HepG2 (cell line): Measurements from ENCODE around the gene DTWD2.

Experiments
- CHD2 ChIP-seq: IDR thresholded peaks from 2 replicates; pipeline ENCODE4 v1.6.1; 2011; ENCODE audit warnings: low read depth, low read length, improper control_type of control experiment
- CTCF ChIP-seq: sonication (generic); formaldehyde crosslinking; IDR thresholded peaks from 2 replicates; pipeline ENCODE4 v1.5.0; 2020; ENCODE audit warnings: mild to moderate bottlenecking, missing genetic modification reagents, moderate library complexity
- E2F5 ChIP-seq: sonication (generic); formaldehyde crosslinking; conservative IDR thresholded peaks from 2 replicates; pipeline ENCODE4 v1.4.0; 2020; ENCODE audit warnings: missing genetic modification reagents
- FOSL1 ChIP-seq: sonication (generic); formaldehyde crosslinking; IDR thresholded peaks from 2 replicates; pipeline ENCODE4 v1.9.0; 2021; ENCODE audit warnings: missing genetic modification reagents, borderline replicate concordance
- KMT2A ChIP-seq: sonication (generic); formaldehyde crosslinking; IDR thresholded peaks from 2 replicates; pipeline ENCODE4 v1.4.0; 2020; ENCODE audit warnings: missing genetic modification reagents
- NR2F2 ChIP-seq: IDR thresholded peaks from 2 replicates; pipeline ENCODE4 v1.6.1; 2012; ENCODE audit warnings: low read depth, inconsistent platforms, borderline replicate concordance
- POLR2A ChIP-seq, 2 experiments: IDR thresholded peaks; 2 replicates each; pipeline ENCODE4 v1.6.1; 2011; ENCODE audit warnings: low read depth in 2 of 2, low read length in 2 of 2, mild to moderate bottlenecking in 1 of 2, moderate library complexity in 1 of 2; ENCODE audit not compliant: insufficient read depth in 1 of 2
- PRDM4 ChIP-seq: sonication (generic); formaldehyde crosslinking; IDR thresholded peaks from 2 replicates; pipeline ENCODE4 v1.9.0; 2021; ENCODE audit warnings: missing genetic modification reagents, borderline replicate concordance
- SP1 ChIP-seq, 2 experiments: fragments of 450-650 bp in 1 of 2; sonication (generic) in 1 of 2; formaldehyde crosslinking in 1 of 2; IDR thresholded peaks; 2 replicates each; pipeline versions ENCODE4 v1.4.0 to v1.6.1; 2016 to 2020; ENCODE audit warnings: missing genetic modification reagents in 1 of 2
- TAF1 ChIP-seq: sonication (generic); formaldehyde crosslinking; IDR thresholded peaks from 2 replicates; pipeline ENCODE4 v1.4.0; 2020; ENCODE audit warnings: missing genetic modification reagents
- TCF12 ChIP-seq, 2 experiments: fragments of 450-650 bp in 1 of 2; sonication (generic) in 1 of 2; formaldehyde crosslinking in 1 of 2; IDR thresholded peaks; 2 replicates each; pipeline versions ENCODE4 v1.6.1 to v1.8.0; 2017 to 2022; ENCODE audit warnings: antibody characterized with exemption in 1 of 2, mild to moderate bottlenecking in 1 of 2, missing genetic modification reagents in 1 of 2, moderate library complexity in 1 of 2
- TFDP1 ChIP-seq: IDR thresholded peaks from 2 replicates; pipeline ENCODE4 v1.6.1; 2016; ENCODE audit warnings: missing compliant biosample characterization, missing genetic modification reagents, borderline replicate concordance
- ZNF33A ChIP-seq: sonication (generic); formaldehyde crosslinking; IDR thresholded peaks from 2 replicates; pipeline ENCODE4 v1.5.1; 2020; ENCODE audit warnings: missing genetic modification reagents, mild to moderate bottlenecking, moderate library complexity, borderline replicate concordance

- TF ChIP-seq POLR2A (IDR thresholded peaks at IDR 0.05; ENCODE audit: insufficient read depth in 1 of 2, low read depth in 2 of 2, low read length in 2 of 2) (no peak), E2F5 (CRISPR knock-in tag) (no peak), SP1 (IDR thresholded peaks at IDR 0.05) (no peak), SP1 (CRISPR knock-in tag; IDR thresholded peaks at IDR 0.05) (no peak), TAF1 (no peak), CHD2 (no peak), ZNF33A (no peak), TFDP1 (CRISPR knock-in tag) (no peak), KMT2A (CRISPR knock-in tag) (no peak), NR2F2 (no peak), FOSL1 (CRISPR knock-in tag) (no peak), CTCF (no peak), PRDM4 (CRISPR knock-in tag) (no peak), TCF12 (IDR thresholded peaks at IDR 0.05) (no peak), TCF12 (CRISPR knock-in tag; IDR thresholded peaks at IDR 0.05) (no peak)
Observed at GRCh38 chr5:119016125-119016774, 27.9 kb upstream of the DTWD2 start.
